GM10266 (cell line): Measurements from ENCODE around the gene PLA2G2D.

Experiments
- DNase-seq: peaks from one replicate; pipeline ENCODE4 v3.0.0; 2012; ENCODE audit errors: extremely low spot score
- CTCF ChIP-seq: IDR thresholded peaks from 2 replicates; pipeline ENCODE4 v1.5.1; 2012; ENCODE audit warnings: mild to moderate bottlenecking, low read depth; ENCODE audit not compliant: control insufficient read depth, insufficient read depth; ENCODE audit errors: missing control alignments

The PLA2G2D gene

DNA sequence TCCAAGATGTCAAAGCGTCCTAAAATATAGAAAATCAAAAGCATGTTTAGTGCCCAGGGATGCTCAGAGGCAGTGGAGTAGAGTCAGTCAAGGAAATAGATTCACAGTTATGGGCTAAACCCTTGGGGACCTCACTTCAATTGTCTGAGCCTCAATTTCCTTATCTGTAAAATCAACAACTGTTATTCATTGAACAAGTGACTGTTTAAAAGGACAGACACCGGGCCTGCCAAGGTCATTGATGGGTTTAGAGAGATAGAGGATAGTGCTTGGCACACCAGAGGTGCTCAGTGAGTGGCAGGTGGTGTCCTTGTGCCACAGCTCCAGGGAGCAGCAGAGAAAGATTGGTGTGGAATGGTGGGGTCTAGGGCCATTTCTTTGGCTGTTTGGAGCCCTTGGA, 36.6 kb downstream of the PLA2G2D start:
- DNase-seq = no peak
- no peak for TF ChIP-seq CTCF

- TF ChIP-seq CTCF = no peak
- DNase-seq = no peak
These were observed 38.0 kb downstream of the PLA2G2D start for GRCh38 chr1:20081353-20081810.

DNA sequence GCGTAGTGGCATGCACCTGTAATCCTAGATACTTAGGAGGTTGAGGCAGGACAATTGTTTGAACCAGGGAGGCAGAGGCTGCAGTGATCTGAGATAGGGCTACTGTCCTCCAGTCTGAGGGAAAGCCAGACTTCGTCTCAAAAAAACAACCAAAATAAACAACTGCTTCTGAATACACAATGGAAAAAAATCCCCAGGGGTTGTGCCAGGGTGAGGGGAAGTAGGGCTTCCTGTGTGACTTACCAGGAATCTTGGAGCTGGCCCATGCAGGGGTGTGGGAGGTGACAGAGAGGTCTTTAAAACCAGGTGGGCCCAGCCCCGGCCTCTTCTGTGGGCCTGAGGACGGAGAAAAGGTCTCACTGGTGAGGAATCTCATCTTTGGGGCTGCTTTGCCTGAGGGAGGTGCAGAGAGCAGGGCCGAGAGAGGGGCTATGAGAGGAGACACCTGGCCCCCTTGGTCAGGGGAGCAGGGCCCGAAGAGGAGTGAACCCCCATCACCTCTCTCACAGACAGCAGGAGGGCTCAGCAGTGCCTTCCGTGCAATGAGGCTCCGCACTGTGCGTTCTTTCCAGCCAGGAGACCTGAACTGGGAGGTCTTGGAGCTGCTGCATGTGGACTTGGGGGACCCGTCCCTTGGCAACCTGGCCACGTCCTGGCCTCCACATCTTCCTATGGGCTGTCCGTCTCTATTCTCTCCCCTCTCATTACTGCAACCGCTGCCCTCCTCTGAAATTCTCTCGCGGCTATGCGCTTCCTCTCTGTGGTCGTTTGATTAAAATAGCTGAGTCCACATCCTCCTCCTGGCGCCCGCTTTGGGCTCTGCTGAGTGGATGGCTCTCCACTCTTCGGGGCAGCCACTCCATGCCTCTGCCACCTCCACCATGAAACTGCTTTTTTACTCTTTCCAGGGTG, 38.6 kb downstream of the PLA2G2D start:
- no peak for TF ChIP-seq CTCF
- peak; percentile 41 for DNase-seq

DNA sequence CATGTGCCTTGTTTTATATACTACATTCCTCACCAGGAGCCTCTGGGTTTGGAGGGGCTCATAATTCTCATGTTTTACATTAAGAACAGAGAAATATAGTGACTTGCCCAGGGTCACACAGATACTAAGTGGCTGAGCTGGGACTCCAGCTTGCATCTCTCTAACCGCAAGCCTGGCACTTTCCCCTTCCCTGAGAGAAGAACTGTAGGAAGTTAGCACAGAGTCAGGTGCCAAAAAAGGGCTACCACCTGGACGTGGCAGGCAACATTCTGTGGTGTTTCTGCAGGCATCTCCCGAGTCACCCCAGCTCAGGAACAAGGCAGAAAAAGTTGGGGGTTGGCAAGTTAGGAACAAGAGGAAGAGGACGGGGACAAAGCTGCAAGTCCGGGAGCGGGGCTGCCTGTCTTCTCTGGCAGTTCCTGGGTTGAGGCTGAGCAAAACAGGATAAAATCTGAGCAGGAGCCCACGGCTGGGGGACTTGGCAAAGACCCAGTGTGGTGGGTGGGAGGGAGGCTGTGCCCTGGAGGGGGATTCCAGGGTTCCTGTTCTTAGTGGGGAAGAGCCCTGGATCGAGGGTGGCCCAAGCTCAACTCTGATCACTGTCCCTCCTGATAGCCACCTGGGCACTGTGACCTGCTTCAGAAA, 39.6 kb downstream of the PLA2G2D start:
- no peak for DNase-seq
- TF ChIP-seq CTCF = no peak

GRCh38 chr1:20078711-20079110, 40.6 kb downstream of the PLA2G2D start:
- no peak for TF ChIP-seq CTCF
- DNase-seq = no peak

- TF ChIP-seq CTCF = no peak
- peak; percentile 37 for DNase-seq
These were observed 41.1 kb downstream of the PLA2G2D start for GRCh38 chr1:20078171-20078651.
